ENCODE data around the gene ADAMTS6. TPM values are rescaled to one million over a fixed set of nuclear protein-coding genes. Genes with fewer than 3 reads are reported as not detected.

ADAMTS6 gene, protein sequence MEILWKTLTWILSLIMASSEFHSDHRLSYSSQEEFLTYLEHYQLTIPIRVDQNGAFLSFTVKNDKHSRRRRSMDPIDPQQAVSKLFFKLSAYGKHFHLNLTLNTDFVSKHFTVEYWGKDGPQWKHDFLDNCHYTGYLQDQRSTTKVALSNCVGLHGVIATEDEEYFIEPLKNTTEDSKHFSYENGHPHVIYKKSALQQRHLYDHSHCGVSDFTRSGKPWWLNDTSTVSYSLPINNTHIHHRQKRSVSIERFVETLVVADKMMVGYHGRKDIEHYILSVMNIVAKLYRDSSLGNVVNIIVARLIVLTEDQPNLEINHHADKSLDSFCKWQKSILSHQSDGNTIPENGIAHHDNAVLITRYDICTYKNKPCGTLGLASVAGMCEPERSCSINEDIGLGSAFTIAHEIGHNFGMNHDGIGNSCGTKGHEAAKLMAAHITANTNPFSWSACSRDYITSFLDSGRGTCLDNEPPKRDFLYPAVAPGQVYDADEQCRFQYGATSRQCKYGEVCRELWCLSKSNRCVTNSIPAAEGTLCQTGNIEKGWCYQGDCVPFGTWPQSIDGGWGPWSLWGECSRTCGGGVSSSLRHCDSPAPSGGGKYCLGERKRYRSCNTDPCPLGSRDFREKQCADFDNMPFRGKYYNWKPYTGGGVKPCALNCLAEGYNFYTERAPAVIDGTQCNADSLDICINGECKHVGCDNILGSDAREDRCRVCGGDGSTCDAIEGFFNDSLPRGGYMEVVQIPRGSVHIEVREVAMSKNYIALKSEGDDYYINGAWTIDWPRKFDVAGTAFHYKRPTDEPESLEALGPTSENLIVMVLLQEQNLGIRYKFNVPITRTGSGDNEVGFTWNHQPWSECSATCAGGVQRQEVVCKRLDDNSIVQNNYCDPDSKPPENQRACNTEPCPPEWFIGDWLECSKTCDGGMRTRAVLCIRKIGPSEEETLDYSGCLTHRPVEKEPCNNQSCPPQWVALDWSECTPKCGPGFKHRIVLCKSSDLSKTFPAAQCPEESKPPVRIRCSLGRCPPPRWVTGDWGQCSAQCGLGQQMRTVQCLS (N-terminal part only)
- total RNA-seq: 1 to 10 TPM in 2 of 4 donors, under 1 TPM in 2; 0.23 to 3.8 (median 1.0) TPM

DNA sequence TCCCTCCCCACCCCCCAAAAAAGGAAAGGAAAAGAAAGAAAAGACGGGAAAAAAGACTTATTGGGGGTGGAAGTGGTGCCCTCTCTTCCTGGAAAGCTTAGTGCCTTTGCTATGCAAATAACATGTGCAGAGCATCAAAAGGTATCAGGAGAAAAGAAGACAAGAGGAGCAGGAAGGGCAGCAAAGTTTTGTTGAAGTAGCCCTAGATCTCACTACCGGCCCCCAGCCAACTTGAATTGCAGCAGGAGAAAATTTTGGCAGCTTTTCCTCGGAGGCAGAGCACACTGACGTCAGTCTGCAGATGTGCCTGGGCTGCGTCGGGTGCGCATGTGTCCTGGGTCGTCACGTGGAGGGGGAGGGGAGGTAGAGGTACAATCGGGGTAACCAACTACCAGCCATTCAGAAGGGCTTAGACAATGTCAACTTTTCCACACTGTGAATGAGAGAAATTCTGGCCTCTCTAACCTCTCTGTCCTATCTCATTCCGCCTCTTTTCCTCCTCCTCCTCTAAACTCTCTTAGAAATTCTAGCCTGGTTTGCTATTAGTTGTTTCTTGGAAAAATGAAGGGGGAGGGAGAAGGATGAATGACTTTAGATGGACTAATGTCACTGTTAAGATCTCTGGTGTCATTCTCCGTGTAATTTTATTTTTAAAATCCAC, at the start of gene ADAMTS6:
Gene ADAMTS6 (minus strand): TSS at position 286 of the 661 bp plus-strand sequence. CDS start 8,247 bp downstream, outside the sequence.
- intact Hi-C loops (cut with DNase I): loop anchor here (10.0 kb wide), 1 partner anchor 667 kb away; no protein-coding TSS in a partner anchor
- TF ChIP-seq, protein P1, sequence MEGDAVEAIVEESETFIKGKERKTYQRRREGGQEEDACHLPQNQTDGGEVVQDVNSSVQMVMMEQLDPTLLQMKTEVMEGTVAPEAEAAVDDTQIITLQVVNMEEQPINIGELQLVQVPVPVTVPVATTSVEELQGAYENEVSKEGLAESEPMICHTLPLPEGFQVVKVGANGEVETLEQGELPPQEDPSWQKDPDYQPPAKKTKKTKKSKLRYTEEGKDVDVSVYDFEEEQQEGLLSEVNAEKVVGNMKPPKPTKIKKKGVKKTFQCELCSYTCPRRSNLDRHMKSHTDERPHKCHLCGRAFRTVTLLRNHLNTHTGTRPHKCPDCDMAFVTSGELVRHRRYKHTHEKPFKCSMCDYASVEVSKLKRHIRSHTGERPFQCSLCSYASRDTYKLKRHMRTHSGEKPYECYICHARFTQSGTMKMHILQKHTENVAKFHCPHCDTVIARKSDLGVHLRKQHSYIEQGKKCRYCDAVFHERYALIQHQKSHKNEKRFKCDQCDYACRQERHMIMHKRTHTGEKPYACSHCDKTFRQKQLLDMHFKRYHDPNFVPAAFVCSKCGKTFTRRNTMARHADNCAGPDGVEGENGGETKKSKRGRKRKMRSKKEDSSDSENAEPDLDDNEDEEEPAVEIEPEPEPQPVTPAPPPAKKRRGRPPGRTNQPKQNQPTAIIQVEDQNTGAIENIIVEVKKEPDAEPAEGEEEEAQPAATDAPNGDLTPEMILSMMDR (IDR thresholded peaks at IDR 0.05): no peak
- peak in 1 of 4 donors; percentile 56 for TF ChIP-seq POLR2A (IDR thresholded peaks at IDR 0.05)
- Histone ChIP-seq H3K27me3 (no peaks in the 10 kb centered on the region), H3K4me3 (peak within 1 kb of the TSS; percentile 39 to 78 (median 53)), H3K36me3 (no peaks in the 10 kb centered on the region), H3K27ac (peak within 1 kb of the TSS; percentile 65 to 92 (median 88)), H3K9me3 (no peaks in the 10 kb centered on the region), H3K4me1 (peaks cover 0 to 34% (median 3%) of the 10 kb centered on the region in 3 donors)
- WGBS, 2 donors: 0 to 1% methylated on average over 11 to 12 of the region's 12 CpGs
- peak; percentile 45 for DNase-seq

DNA sequence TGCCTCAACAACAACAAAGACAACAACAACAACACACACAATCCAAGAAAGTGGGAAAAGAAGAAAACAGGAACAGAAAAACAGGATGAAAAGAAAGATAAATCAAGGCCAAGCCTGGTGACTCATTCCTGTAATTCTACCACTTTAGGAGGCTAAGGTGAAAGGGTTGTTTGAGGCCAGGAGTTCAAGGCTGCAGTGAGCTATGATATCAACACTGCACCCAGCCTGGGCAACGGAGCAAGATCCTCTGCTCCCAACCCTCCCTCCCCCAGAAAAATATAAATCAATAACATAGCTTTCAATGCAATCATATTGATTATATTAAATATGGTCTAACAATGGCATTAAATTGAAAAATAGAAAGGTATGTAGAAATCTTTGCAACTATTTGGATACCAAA, 49.2 kb upstream of the ADAMTS6 start:
- DNase-seq: no peak
- no peaks in the 10 kb centered on the region for H3K9me3 ChIP-seq
- intact Hi-C loops (cut with DNase I): no loop called here
- no peak overlapping the region for H3K4me3 ChIP-seq
- TF ChIP-seq POLR2A (IDR thresholded peaks at IDR 0.05): no peak
- TF ChIP-seq, protein P1 (IDR thresholded peaks at IDR 0.05): no peak
- H3K27ac ChIP-seq: no peak overlapping the region
- WGBS, 2 donors: 83 to 100% methylated on average over 1 of the region's 1 CpG
- no peaks in the 10 kb centered on the region for H3K27me3 ChIP-seq
- no peaks in the 10 kb centered on the region for H3K36me3 ChIP-seq
- H3K4me1 ChIP-seq: no peaks in the 10 kb centered on the region

DNA sequence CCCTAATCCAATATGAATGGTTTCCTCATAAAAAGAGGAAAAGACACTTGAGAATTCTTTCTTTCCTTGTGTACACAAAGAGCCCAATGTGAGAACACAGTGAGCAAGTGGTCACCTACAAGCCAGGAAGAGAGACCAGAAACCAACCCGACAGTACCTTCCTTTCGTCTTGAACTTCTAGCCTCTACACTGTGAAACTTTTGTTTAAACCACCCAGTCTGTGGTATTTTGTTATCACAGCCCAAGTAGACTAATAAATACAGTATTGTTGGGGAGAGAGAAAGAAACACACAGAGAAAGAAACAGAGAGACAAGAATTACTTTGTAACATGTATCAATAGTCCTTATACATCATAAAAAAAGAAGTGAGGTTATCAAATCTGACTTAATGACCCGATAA, 44.0 kb upstream of the ADAMTS6 start:
- DNase-seq: no peak
- H3K36me3 ChIP-seq: no peaks in the 10 kb centered on the region
- H3K9me3 ChIP-seq: no peaks in the 10 kb centered on the region
- no peak overlapping the region for H3K4me3 ChIP-seq
- TF ChIP-seq, protein P1 (IDR thresholded peaks at IDR 0.05): no peak
- TF ChIP-seq POLR2A (IDR thresholded peaks at IDR 0.05): no peak
- intact Hi-C loops (cut with DNase I): no loop called here
- WGBS, 2 donors: 91 to 98% methylated on average over 3 of the region's 3 CpGs
- no peaks in the 10 kb centered on the region for H3K27me3 ChIP-seq
- no peaks in the 10 kb centered on the region for H3K4me1 ChIP-seq
- H3K27ac ChIP-seq: no peak overlapping the region

DNA sequence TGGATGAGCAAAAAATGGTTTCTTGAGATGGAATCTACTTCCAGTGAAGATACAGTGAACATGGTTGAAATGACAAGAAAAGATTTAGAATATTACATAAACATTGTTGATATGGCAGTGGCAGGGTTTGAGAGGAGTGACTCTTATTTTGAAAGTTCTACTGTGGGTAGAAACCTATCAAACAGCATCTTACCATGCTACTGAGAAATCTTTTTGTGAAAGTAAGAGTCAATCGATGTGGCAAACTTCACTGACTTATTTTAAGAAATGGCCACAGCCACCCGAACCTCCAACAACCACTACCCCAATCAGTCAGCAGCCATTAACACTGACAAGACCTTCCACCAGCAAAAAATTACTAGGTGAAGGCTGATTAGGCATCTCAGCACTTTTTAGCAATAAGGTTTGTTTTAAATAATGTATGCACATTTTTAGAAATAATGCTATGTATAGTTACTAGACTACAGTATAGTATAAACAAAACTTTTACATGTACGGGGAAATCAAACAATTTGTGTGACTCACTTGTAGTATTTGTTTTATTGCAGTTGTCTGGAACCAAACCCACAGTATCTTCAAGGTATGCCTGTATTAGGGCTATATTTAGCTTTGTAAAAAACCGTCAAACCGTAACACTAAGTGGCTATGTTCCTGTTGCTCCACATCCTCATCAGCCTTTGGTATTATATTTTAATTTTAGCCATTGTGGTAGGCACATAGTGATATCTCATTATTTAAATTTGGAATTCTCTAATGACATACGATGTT, 30.6 kb upstream of the ADAMTS6 start:
- 43 to 49% methylated on average over 6 of the region's 6 CpGs for WGBS, 2 donors
- no peak for DNase-seq

More for the DNA sequence above, 30.6 kb upstream of the ADAMTS6 start:
- H3K27me3 ChIP-seq: no peaks in the 10 kb centered on the region
- intact Hi-C loops (cut with DNase I): no loop called here
- no peaks in the 10 kb centered on the region for H3K9me3 ChIP-seq
- H3K36me3 ChIP-seq: no peaks in the 10 kb centered on the region
- no peaks in the 10 kb centered on the region for H3K4me1 ChIP-seq
- no peak overlapping the region for H3K4me3 ChIP-seq
- no peak for TF ChIP-seq POLR2A (IDR thresholded peaks at IDR 0.05)
- TF ChIP-seq, protein P1 (IDR thresholded peaks at IDR 0.05): no peak
- H3K27ac ChIP-seq: no peak overlapping the region

Data from esophagus squamous epithelium (tissue), 5 donors.